SH-SY5Y (cell line): ENCODE measurements around the gene SLC39A11.

Experiments
- GATA2 ChIP-seq: IDR thresholded peaks from 2 replicates; pipeline ENCODE4 v1.6.1; 2011; ENCODE audit warnings: mild to moderate bottlenecking, low read depth, low read length
- GATA3 ChIP-seq: IDR thresholded peaks from 2 replicates; pipeline ENCODE4 v1.6.1; 2011; ENCODE audit warnings: low read depth, mild to moderate bottlenecking, low read length, moderate library complexity

- TF ChIP-seq GATA3 (no peak), GATA2 (no peak)
Observed at GRCh38 chr17:72693151-72693878, 399.2 kb downstream of the SLC39A11 start.
